ENCODE measurements around the gene MFSD11.
A peak's percentile ranks its signal among the peaks of the same experiment; 100 is the strongest.
"Not testable (repeated sequence)": the region's sequence is repeated elsewhere in the genome, so short reads cannot be mapped to it uniquely, and the experiment has no call there.

The MFSD11 gene

GRCh38 chr17:76726776-76727718, 10.9 kb upstream of the MFSD11 start, which contains the start of gene METTL23:
Gene METTL23, plus strand, starts transcription at chr17:76726839. Its CDS starts 2,872 bp downstream, at chr17:76729711.
- peak; percentile 62 for DNase-seq (ENCODE audit: low spot score)

GRCh38 chr17:76727745-76728456, 10.0 kb upstream of the MFSD11 start:
- no peak for DNase-seq (ENCODE audit: low spot score)

GRCh38 chr17:76731800-76732733, 5.9 kb upstream of the MFSD11 start:
- DNase-seq (ENCODE audit: low spot score), result not testable (repeated sequence)

- no peak for DNase-seq (ENCODE audit: low spot score)
Measured at GRCh38 chr17:76732734-76733617, 4.9 kb upstream of the MFSD11 start.

- no peak for DNase-seq (ENCODE audit: low spot score)
Measured at GRCh38 chr17:76733618-76733957, 4.3 kb upstream of the MFSD11 start.

GRCh38 chr17:76734080-76734840, 3.7 kb upstream of the MFSD11 start:
- no peak for DNase-seq (ENCODE audit: low spot score)

- DNase-seq (ENCODE audit: low spot score), result no peak
Measured at GRCh38 chr17:76735006-76735405, 2.9 kb upstream of the MFSD11 start.

GRCh38 chr17:76735586-76736348, 2.2 kb upstream of the MFSD11 start:
- DNase-seq (ENCODE audit: low spot score), result no peak

GRCh38 chr17:76736349-76737081, 1.4 kb upstream of the MFSD11 start:
- peak; percentile 42 for DNase-seq (ENCODE audit: low spot score)

GRCh38 chr17:76737082-76737675, 740 bp upstream of the MFSD11 start, which contains the start of gene SRSF2:
Gene SRSF2, minus strand, starts transcription at chr17:76737331. Its CDS starts 171 bp downstream, at chr17:76737160.
- DNase-seq (ENCODE audit: low spot score), result peak; percentile 99

GRCh38 chr17:76738468-76738850, 540 bp downstream of the MFSD11 start:
- DNase-seq (ENCODE audit: low spot score), result peak; percentile 26

GRCh38 chr17:76739568-76740115, 1.7 kb downstream of the MFSD11 start:
- not testable (repeated sequence) for DNase-seq (ENCODE audit: low spot score)

- DNase-seq (ENCODE audit: low spot score), result no peak
Measured at GRCh38 chr17:76740329-76741118, 2.6 kb downstream of the MFSD11 start.

- DNase-seq (ENCODE audit: low spot score), result no peak
Measured at GRCh38 chr17:76742958-76743357, 5.0 kb downstream of the MFSD11 start.

GRCh38 chr17:76744747-76745146, 6.8 kb downstream of the MFSD11 start:
- no peak for DNase-seq (ENCODE audit: low spot score)

GRCh38 chr17:76745785-76746184, 7.9 kb downstream of the MFSD11 start:
- not testable (repeated sequence) for DNase-seq (ENCODE audit: low spot score)

All from cerebellar cortex (tissue), 1 donor.